HepG2 (cell line): ENCODE results near the gene NELFCD. TPM values are rescaled to one million over a fixed set of nuclear protein-coding genes. Genes with fewer than 3 reads are reported as not detected.

Experiments
- ATF1 ChIP-seq: IDR thresholded peaks from 2 replicates; pipeline ENCODE4 v1.6.1; 2016; ENCODE audit warnings: mild to moderate bottlenecking, control low read depth
- CBX2 ChIP-seq, 2 experiments: fragments of 200-600 bp in 1 of 2; sonication (generic); formaldehyde crosslinking in 1 of 2; IDR thresholded peaks; 2 replicates each; pipeline versions ENCODE4 v1.7.0 to v1.8.1; 2018 to 2022; ENCODE audit warnings: low read depth in 2 of 2, low read length in 1 of 2, mild to moderate bottlenecking in 1 of 2, missing genetic modification reagents in 1 of 2
- E2F1 ChIP-seq: sonication (generic); formaldehyde crosslinking; IDR thresholded peaks from 2 replicates; pipeline ENCODE4 v1.5.0; 2020; ENCODE audit warnings: missing genetic modification reagents
- HNF4A ChIP-seq: sonication (generic); formaldehyde crosslinking; IDR thresholded peaks from 2 replicates; pipeline ENCODE4 v1.4.0; 2020; ENCODE audit warnings: missing genetic modification reagents
- JUND ChIP-seq: sonication (generic); formaldehyde crosslinking; IDR thresholded peaks from 2 replicates; pipeline ENCODE4 v1.8.0; 2022; ENCODE audit warnings: mild to moderate bottlenecking, missing genetic modification reagents
- KDM5B ChIP-seq: sonication (generic); formaldehyde crosslinking; IDR thresholded peaks from 2 replicates; pipeline ENCODE4 v1.4.0; 2020; ENCODE audit warnings: missing genetic modification reagents, mild to moderate bottlenecking, borderline replicate concordance
- NFE2 ChIP-seq: sonication (generic); formaldehyde crosslinking; IDR thresholded peaks from 2 replicates; pipeline ENCODE4 v1.4.0; 2020; ENCODE audit warnings: missing genetic modification reagents
- PAF1 ChIP-seq: IDR thresholded peaks from 2 replicates; pipeline ENCODE4 v1.6.1; 2016; ENCODE audit warnings: missing genetic modification reagents, missing compliant biosample characterization
- SETDB1 ChIP-seq: sonication (generic); formaldehyde crosslinking; IDR thresholded peaks from 2 replicates; pipeline ENCODE4 v1.5.1; 2020; ENCODE audit warnings: missing genetic modification reagents, mild to moderate bottlenecking, borderline replicate concordance
- ZBTB40 ChIP-seq, 2 experiments: fragments of 450-650 bp in 1 of 2; sonication (generic) in 1 of 2; formaldehyde crosslinking in 1 of 2; IDR thresholded peaks; 2 replicates each; pipeline versions ENCODE4 v1.6.1 to v1.8.0; 2016 to 2022; ENCODE audit warnings: antibody characterized with exemption in 1 of 2, mild to moderate bottlenecking in 1 of 2, missing genetic modification reagents in 1 of 2
- ZFP36L2 ChIP-seq: sonication (generic); formaldehyde crosslinking; IDR thresholded peaks from 2 replicates; pipeline ENCODE4 v1.4.0; 2020; ENCODE audit warnings: missing genetic modification reagents
- ZNF10 ChIP-seq: sonication (generic); formaldehyde crosslinking; IDR thresholded peaks from 2 replicates; pipeline ENCODE4 v1.4.0; 2020; ENCODE audit warnings: mild to moderate bottlenecking, low read depth, missing genetic modification reagents, borderline replicate concordance
- ZNF263 ChIP-seq: sonication (generic); formaldehyde crosslinking; IDR thresholded peaks from 2 replicates; pipeline ENCODE4 v1.4.0; 2020; ENCODE audit warnings: missing genetic modification reagents
- ZNF549 ChIP-seq: sonication (generic); formaldehyde crosslinking; IDR thresholded peaks from 2 replicates; pipeline ENCODE4 v1.5.0; 2020; ENCODE audit warnings: missing genetic modification reagents
- ZNF768 ChIP-seq: sonication (generic); formaldehyde crosslinking; IDR thresholded peaks from 2 replicates; pipeline ENCODE4 v1.4.0; 2020; ENCODE audit warnings: missing genetic modification reagents
- ZNF770 ChIP-seq: sonication (generic); formaldehyde crosslinking; IDR thresholded peaks from 2 replicates; pipeline ENCODE4 v1.5.0; 2020; ENCODE audit warnings: mild to moderate bottlenecking, missing genetic modification reagents
- ZNF792 ChIP-seq: IDR thresholded peaks from 2 replicates; pipeline ENCODE4 v1.6.1; 2016
- polyA plus RNA-seq, 8 experiments: library from polyadenylated mRNA; depleted of rRNA in 3 of 8; stranded (reverse) in 7 of 8; unstranded in 1 of 8; fragments of >200 nt; fragmentation: Illumina TruSeq in 4 of 8; extraction: Trizol in 4 of 8; gene quantifications; 2 replicates each; pipeline versions ENCODE4 v1.2.1 to v1.2.3, GENCODE V29; 2011 to 2016; ENCODE audit warnings: low read depth in 4 of 8, missing spikeins in 1 of 8, mixed read lengths in 1 of 8; ENCODE audit not compliant: insufficient read depth in 1 of 8
- total RNA-seq, 5 experiments: library from RNA; depleted of rRNA; stranded (reverse); fragments of >200 nt; fragmentation: Illumina TruSeq; extraction: Trizol; gene quantifications; 2 replicates each; pipeline ENCODE4 v1.2.3, GENCODE V29; 2016; ENCODE audit warnings: low read depth in 1 of 5

NELFCD gene
- total and polyA plus RNA-seq, 2 of the 13 experiments (the other 11 are each of a cell fraction or from before 2014, with no cell fraction given): 159 to 203 TPM

GRCh38 chr20:58967652-58968429 lies 13.2 kb upstream of the NELFCD start (continued):
- TF ChIP-seq ZBTB40 (IDR thresholded peaks at IDR 0.05) (no peak), ZBTB40 (CRISPR knock-in tag; IDR thresholded peaks at IDR 0.05) (no peak), ZNF770 (CRISPR knock-in tag) (no peak), ATF1 (CRISPR knock-in tag) (no peak), HNF4A (CRISPR knock-in tag) (0 out of 2 replicates have a peak, but pooled peaks have one; percentile 5), ZNF10 (CRISPR knock-in tag) (no peak), ZNF263 (CRISPR knock-in tag) (peak; percentile 86), ZNF549 (CRISPR knock-in tag) (no peak), ZNF768 (peak; percentile 65; the same call in 1 of the 2 replicates), SETDB1 (CRISPR knock-in tag) (no peak), E2F1 (CRISPR knock-in tag) (no peak), ZNF792 (CRISPR knock-in tag) (no peak), ZFP36L2 (CRISPR knock-in tag) (no peak), KDM5B (CRISPR knock-in tag) (0 out of 2 replicates have a peak, but pooled peaks have one; percentile 45), JUND (CRISPR knock-in tag) (peak; percentile 11; the same call in 1 of the 2 replicates), PAF1 (no peak), NFE2 (CRISPR knock-in tag) (no peak), CBX2 (IDR thresholded peaks at IDR 0.05; ENCODE audit: low read depth, low read length) (no peak), CBX2 (CRISPR knock-in tag; IDR thresholded peaks at IDR 0.05; ENCODE audit: low read depth) (peak; percentile 25; the same call in 1 of the 2 replicates)
